HFF-Myc (cell line): Measurements from ENCODE around the gene ZNF226.
"Not testable (repeated sequence)": the region's sequence is repeated elsewhere in the genome, so short reads cannot be mapped to it uniquely, and the experiment has no call there.

Source experiments
- DNase-seq: peaks from one replicate; pipeline ENCODE4 v3.0.0-alpha.2; 2011; ENCODE audit warnings: low read depth; ENCODE audit errors: extremely low read depth
- H3K4me3 ChIP-seq: replicated peaks from 2 replicates; pipeline ENCODE4 v1.5.1; 2011; ENCODE audit warnings: low read depth, mild to moderate bottlenecking, control low read depth, low read length
- CTCF ChIP-seq: IDR thresholded peaks from 2 replicates; pipeline ENCODE4 v1.5.1; 2012; ENCODE audit warnings: mild to moderate bottlenecking, low read depth, low read length, control low read depth; ENCODE audit errors: missing control alignments

The ZNF226 gene

GRCh38 chr19:44207126-44207803 lies 42.4 kb downstream of the ZNF226 start:
- H3K4me3 ChIP-seq, result peak overlapping the region; percentile 50
- TF ChIP-seq CTCF, result no peak
- DNase-seq, result peak; percentile 95

GRCh38 chr19:44212250-44212865 lies 47.5 kb downstream of the ZNF226 start, which contains the start of gene ZNF227:
ZNF227 (plus strand) TSS chr19:44212532; CDS start chr19:44217793, 5,261 bp downstream.
- peak within 1 kb of the TSS; percentile 91 for H3K4me3 ChIP-seq
- peak; percentile 92 for DNase-seq
- TF ChIP-seq CTCF, result no peak

- no peak for TF ChIP-seq CTCF
- peak overlapping the region; percentile 91 for H3K4me3 ChIP-seq
- peak; percentile 2 for DNase-seq
These were observed 48.0 kb downstream of the ZNF226 start for GRCh38 chr19:44212866-44213346.

- not testable (repeated sequence) for DNase-seq, H3K4me3 ChIP-seq
These were observed 55.0 kb downstream of the ZNF226 start for GRCh38 chr19:44219926-44220325.

GRCh38 chr19:44220761-44221160 lies 55.9 kb downstream of the ZNF226 start:
- not testable (repeated sequence) for DNase-seq, H3K4me3 ChIP-seq

GRCh38 chr19:44221291-44221690 lies 56.4 kb downstream of the ZNF226 start:
- not testable (repeated sequence) for DNase-seq, H3K4me3 ChIP-seq
